ENCODE results near the gene GSTM5.
A peak's percentile ranks its signal among the peaks of the same experiment; 100 is the strongest.
"Not testable (repeated sequence)": the region's sequence is repeated elsewhere in the genome, so short reads cannot be mapped to it uniquely, and the experiment has no call there.

The GSTM5 gene

DNA sequence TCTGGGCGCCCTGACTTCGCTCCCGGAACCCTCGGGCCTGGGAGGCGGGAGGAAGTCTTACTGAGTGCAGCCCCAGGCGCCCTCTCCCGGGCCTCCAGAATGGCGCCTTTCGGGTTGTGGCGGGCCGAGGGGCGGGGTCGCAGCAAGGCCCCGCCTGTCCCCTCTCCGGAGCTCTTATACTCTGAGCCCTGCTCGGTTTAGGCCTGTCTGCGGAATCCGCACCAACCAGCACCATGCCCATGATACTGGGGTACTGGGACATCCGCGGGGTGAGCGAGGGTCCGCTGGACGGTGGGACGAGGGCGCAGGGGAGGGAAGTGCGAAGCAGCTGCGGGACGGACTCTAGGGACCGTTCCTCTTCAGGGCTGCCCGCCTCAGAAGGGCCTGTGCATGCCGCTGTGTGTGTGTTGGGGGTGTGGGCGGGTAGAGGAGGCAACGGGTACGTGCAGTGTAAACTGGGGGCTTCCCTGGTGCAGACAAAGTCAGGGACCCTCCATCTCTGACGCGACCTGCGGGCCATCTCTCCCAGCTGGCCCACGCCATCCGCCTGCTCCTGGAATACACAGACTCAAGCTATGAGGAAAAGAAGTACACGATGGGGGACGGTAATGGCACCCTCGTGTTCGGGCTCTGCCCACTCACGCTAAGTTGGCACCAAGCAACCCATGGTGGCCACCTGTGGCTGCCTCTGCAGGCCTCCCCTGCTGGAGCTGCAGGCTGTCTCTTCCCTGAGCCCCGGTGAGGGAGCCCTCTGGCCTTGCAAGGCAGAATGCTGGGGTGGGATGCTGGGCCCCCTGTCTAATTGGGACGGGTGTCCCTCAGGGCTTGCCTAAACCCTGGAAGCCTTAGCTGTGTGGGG, 24.2 kb upstream of the GSTM5 start, which contains the start of gene GSTM1:
TSS of gene GSTM1 (plus strand) at position 177 of the 859 bp plus-strand sequence. CDS start at position 234, 57 bp downstream.
- Histone ChIP-seq H3K9ac (ENCODE audit: low read depth, low read length, poor library complexity, severe bottlenecking) (peak within 1 kb of the TSS; percentile 91), H3K4me3 (ENCODE audit: low read length, poor library complexity, severe bottlenecking) (peak within 1 kb of the TSS; percentile 86)

DNA sequence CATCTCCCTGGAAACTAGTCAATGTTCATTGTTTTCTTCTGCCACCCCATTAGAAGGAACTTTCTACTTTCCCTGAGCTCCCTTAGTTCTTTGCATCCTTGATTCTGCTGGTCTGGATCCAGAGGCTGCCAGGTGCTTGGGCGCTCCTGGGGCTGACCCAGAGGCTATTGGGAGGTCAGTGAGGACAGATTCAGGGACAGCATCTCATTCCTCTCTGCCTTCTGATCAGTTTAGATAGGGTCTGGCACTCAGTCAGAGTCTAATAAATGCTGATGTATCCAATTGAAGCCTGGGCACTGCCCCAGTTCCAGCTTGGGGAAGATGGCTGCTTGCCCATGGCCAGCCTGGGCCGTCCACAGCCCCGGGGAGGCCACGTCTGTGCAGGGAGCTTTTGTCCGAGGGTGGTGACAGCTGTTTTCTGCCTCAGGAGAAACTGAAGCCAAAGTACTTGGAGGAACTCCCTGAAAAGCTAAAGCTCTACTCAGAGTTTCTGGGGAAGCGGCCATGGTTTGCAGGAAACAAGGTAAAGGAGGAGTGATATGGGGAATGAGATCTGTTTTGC, 22.1 kb upstream of the GSTM5 start:
- Histone ChIP-seq H3K4me2 (ENCODE audit: low read depth, low read length, poor library complexity, severe bottlenecking) (no peak overlapping the region), H3F3A (ENCODE audit: low read depth) (no peaks in the 10 kb centered on the region), H3K9me2 (replicated peaks; ENCODE audit: low read depth, low read length) (no peaks in the 10 kb centered on the region), H3K36me3 (ENCODE audit: insufficient read depth, low read length) (no peaks in the 10 kb centered on the region), H3K9ac (ENCODE audit: low read depth, low read length, poor library complexity, severe bottlenecking) (no peak overlapping the region), H3K27me3 (ENCODE audit: insufficient read depth, low read length, poor library complexity, severe bottlenecking) (no peaks in the 10 kb centered on the region), H3K9me3 (ENCODE audit: insufficient read depth, low read depth, low read length) (no peaks in the 10 kb centered on the region), H3K79me2 (ENCODE audit: insufficient read depth, low read length) (no peaks in the 10 kb centered on the region), H4K20me1 (ENCODE audit: insufficient read depth, low read length, poor library complexity, severe bottlenecking) (no peaks in the 10 kb centered on the region), H2AFZ (ENCODE audit: low read length) (no peak overlapping the region), H3K4me3 (ENCODE audit: low read length, poor library complexity, severe bottlenecking) (no peak overlapping the region), H3K4me1 (ENCODE audit: insufficient read depth, low read length, poor library complexity, severe bottlenecking) (no peaks in the 10 kb centered on the region)
- TF ChIP-seq CTCF (conservative IDR thresholded peaks at IDR 0.05; ENCODE audit: low read length) (no peak), EZH2phosphoT487 (IDR thresholded peaks at IDR 0.05; ENCODE audit: borderline replicate concordance) (no peak)

More for the DNA sequence above, 24.2 kb upstream of the GSTM5 start, which contains the start of gene GSTM1:
- H3K27me3 ChIP-seq (ENCODE audit: insufficient read depth, low read length, poor library complexity, severe bottlenecking): no peaks in the 10 kb centered on the region
- H3K9me3 ChIP-seq (ENCODE audit: insufficient read depth, low read depth, low read length): no peaks in the 10 kb centered on the region
- H3F3A ChIP-seq (ENCODE audit: low read depth): no peaks in the 10 kb centered on the region
- no peaks in the 10 kb centered on the region for H4K20me1 ChIP-seq (ENCODE audit: insufficient read depth, low read length, poor library complexity, severe bottlenecking)
- H2AFZ ChIP-seq (ENCODE audit: low read length): peak within 1 kb of the TSS; percentile 91
- no peaks in the 10 kb centered on the region for H3K4me1 ChIP-seq (ENCODE audit: insufficient read depth, low read length, poor library complexity, severe bottlenecking)
- H3K36me3 ChIP-seq (ENCODE audit: insufficient read depth, low read length): no peaks in the 10 kb centered on the region
- peak within 1 kb of the TSS; percentile 74 for H3K4me2 ChIP-seq (ENCODE audit: low read depth, low read length, poor library complexity, severe bottlenecking)
- H3K9me2 ChIP-seq (replicated peaks; ENCODE audit: low read depth, low read length): no peaks in the 10 kb centered on the region
- H3K79me2 ChIP-seq (ENCODE audit: insufficient read depth, low read length): no peaks in the 10 kb centered on the region
- peak; percentile 28; the same call in 1 of the 2 replicates for TF ChIP-seq CTCF (conservative IDR thresholded peaks at IDR 0.05; ENCODE audit: low read length)
- TF ChIP-seq EZH2phosphoT487 (IDR thresholded peaks at IDR 0.05; ENCODE audit: borderline replicate concordance): no peak

- TF ChIP-seq EZH2phosphoT487 (IDR thresholded peaks at IDR 0.05; ENCODE audit: borderline replicate concordance) (no peak), CTCF (conservative IDR thresholded peaks at IDR 0.05; ENCODE audit: low read length) (no peak)
- Histone ChIP-seq H3K9ac (ENCODE audit: low read depth, low read length, poor library complexity, severe bottlenecking) (no peak overlapping the region), H3K9me2 (replicated peaks; ENCODE audit: low read depth, low read length) (no peaks in the 10 kb centered on the region)
These were observed 20.3 kb upstream of the GSTM5 start for GRCh38 chr1:109691759-109692158.

DNA sequence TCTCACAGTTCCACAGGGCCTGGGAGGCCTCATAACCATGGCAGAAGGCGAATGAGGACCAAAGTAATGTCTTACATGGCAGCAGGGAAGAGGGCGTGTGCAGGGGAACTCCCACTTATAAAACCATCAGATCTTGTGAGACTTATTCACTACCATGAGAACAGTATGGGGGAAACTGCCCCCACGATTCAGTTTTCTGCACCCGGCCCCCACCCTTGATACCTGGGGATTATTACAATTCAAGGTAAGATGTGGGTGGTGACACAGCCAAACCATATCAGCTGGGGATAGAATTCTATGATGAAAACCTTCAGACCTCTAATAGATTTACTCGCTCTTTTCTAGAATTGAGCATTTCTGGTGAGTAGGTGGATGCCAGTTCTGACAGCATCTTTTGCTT, 17.7 kb upstream of the GSTM5 start:
- H4K20me1 ChIP-seq (ENCODE audit: insufficient read depth, low read length, poor library complexity, severe bottlenecking); H3F3A ChIP-seq (ENCODE audit: low read depth); H2AFZ ChIP-seq (ENCODE audit: low read length); H3K4me2 ChIP-seq (ENCODE audit: low read depth, low read length, poor library complexity, severe bottlenecking); H3K79me2 ChIP-seq (ENCODE audit: insufficient read depth, low read length); H3K9me3 ChIP-seq (ENCODE audit: insufficient read depth, low read depth, low read length); H3K4me1 ChIP-seq (ENCODE audit: insufficient read depth, low read length, poor library complexity, severe bottlenecking); H3K9me2 ChIP-seq (replicated peaks; ENCODE audit: low read depth, low read length); H3K9ac ChIP-seq (ENCODE audit: low read depth, low read length, poor library complexity, severe bottlenecking); H3K36me3 ChIP-seq (ENCODE audit: insufficient read depth, low read length); H3K4me3 ChIP-seq (ENCODE audit: low read length, poor library complexity, severe bottlenecking); H3K27me3 ChIP-seq (ENCODE audit: insufficient read depth, low read length, poor library complexity, severe bottlenecking): not testable (repeated sequence)

More at GRCh38 chr1:109691759-109692158, 20.3 kb upstream of the GSTM5 start:
- H2AFZ ChIP-seq (ENCODE audit: low read length): no peak overlapping the region
- H3K36me3 ChIP-seq (ENCODE audit: insufficient read depth, low read length): no peaks in the 10 kb centered on the region
- no peaks in the 10 kb centered on the region for H3K9me3 ChIP-seq (ENCODE audit: insufficient read depth, low read depth, low read length)
- no peaks in the 10 kb centered on the region for H3K27me3 ChIP-seq (ENCODE audit: insufficient read depth, low read length, poor library complexity, severe bottlenecking)
- no peaks in the 10 kb centered on the region for H3K4me1 ChIP-seq (ENCODE audit: insufficient read depth, low read length, poor library complexity, severe bottlenecking)
- H4K20me1 ChIP-seq (ENCODE audit: insufficient read depth, low read length, poor library complexity, severe bottlenecking): no peaks in the 10 kb centered on the region
- H3K4me2 ChIP-seq (ENCODE audit: low read depth, low read length, poor library complexity, severe bottlenecking): no peak overlapping the region
- no peaks in the 10 kb centered on the region for H3F3A ChIP-seq (ENCODE audit: low read depth)
- no peaks in the 10 kb centered on the region for H3K79me2 ChIP-seq (ENCODE audit: insufficient read depth, low read length)
- H3K4me3 ChIP-seq (ENCODE audit: low read length, poor library complexity, severe bottlenecking): no peak overlapping the region

DNA sequence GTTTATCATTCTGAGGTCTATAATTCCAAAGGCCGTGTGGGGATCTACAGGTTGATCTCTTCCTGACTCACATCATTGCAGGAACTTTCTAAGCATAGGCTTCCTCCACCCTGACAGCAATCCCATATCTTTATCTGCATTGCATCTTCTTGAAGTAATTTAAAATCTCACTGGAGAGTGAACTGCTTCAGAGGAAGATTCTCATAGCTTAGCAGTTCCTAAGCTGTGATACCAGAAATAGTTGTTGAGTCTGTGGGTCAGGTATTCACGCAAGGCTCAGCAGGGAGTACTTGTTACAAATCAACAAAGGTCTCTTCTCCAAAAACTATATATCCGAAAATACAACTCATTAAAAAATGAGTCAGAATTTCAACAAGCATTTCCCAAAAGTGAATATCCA, 16.9 kb upstream of the GSTM5 start:
- H4K20me1 ChIP-seq (ENCODE audit: insufficient read depth, low read length, poor library complexity, severe bottlenecking); H3K4me2 ChIP-seq (ENCODE audit: low read depth, low read length, poor library complexity, severe bottlenecking); H3K27me3 ChIP-seq (ENCODE audit: insufficient read depth, low read length, poor library complexity, severe bottlenecking); H3K36me3 ChIP-seq (ENCODE audit: insufficient read depth, low read length); H3K4me1 ChIP-seq (ENCODE audit: insufficient read depth, low read length, poor library complexity, severe bottlenecking); H3F3A ChIP-seq (ENCODE audit: low read depth); H3K4me3 ChIP-seq (ENCODE audit: low read length, poor library complexity, severe bottlenecking); H3K9me3 ChIP-seq (ENCODE audit: insufficient read depth, low read depth, low read length); H3K9ac ChIP-seq (ENCODE audit: low read depth, low read length, poor library complexity, severe bottlenecking); H3K79me2 ChIP-seq (ENCODE audit: insufficient read depth, low read length); H3K9me2 ChIP-seq (replicated peaks; ENCODE audit: low read depth, low read length); H2AFZ ChIP-seq (ENCODE audit: low read length): not testable (repeated sequence)

Data from Loucy (cell line).